Caco-2 (cell line): ENCODE measurements around the gene SRPK3. TPM values are rescaled to one million over a fixed set of nuclear protein-coding genes. Genes with fewer than 3 reads are reported as not detected.
"Not testable (repeated sequence)": the region's sequence is repeated elsewhere in the genome, so short reads cannot be mapped to it uniquely, and the experiment has no call there.

ENCODE experiments used
- BruUV-seq: library from RNA; stranded (reverse); fragments of 400-500 nt; replicated peaks from 2 replicates; lab custom pipeline; 2021; lab: Mats Ljungman, UMichigan
- CTCF ChIA-PET: fragments of 300-600 bp; sonication (Branson Sonifier 250); formaldehyde crosslinking; loops from one replicate; lab custom pipeline; 2022; ENCODE audit warnings: antibody characterized with exemption; lab: Charles Lee
- POLR2A ChIA-PET: fragments of 300-600 bp; sonication (Branson Sonifier 250); formaldehyde crosslinking; loops from one replicate; lab custom pipeline; 2022; ENCODE audit warnings: antibody characterized with exemption; lab: Charles Lee
- DNase-seq, 2 experiments: peaks; one replicate each; pipeline versions ENCODE4 v3.0.0 to v3.0.0-alpha.2; 2020 to 2022
- H3K27me3 ChIP-seq: replicated peaks from 2 replicates; pipeline ENCODE4 v1.6.0; 2011; ENCODE audit warnings: low read length; ENCODE audit not compliant: control insufficient read depth, insufficient read depth
- H3K36me3 ChIP-seq: 2 replicates; pipeline ENCODE4 v1.5.1; 2011; ENCODE audit warnings: low read length; ENCODE audit not compliant: control insufficient read depth, insufficient read depth
- H3K4me1 ChIP-seq: fragments of 250-450 bp; sonication (Bioruptor Pico); 2 replicates; pipeline ENCODE4 v1.5.1; 2020; ENCODE audit warnings: mild to moderate bottlenecking
- H3K4me3 ChIP-seq: 2 replicates; pipeline ENCODE4 v1.5.1; 2011; ENCODE audit warnings: low read depth, mild to moderate bottlenecking, control low read depth, low read length
- H3K9me3 ChIP-seq: fragments of 250-450 bp; sonication (Bioruptor Pico); 2 replicates; pipeline ENCODE4 v1.5.1; 2020; ENCODE audit warnings: mild to moderate bottlenecking, moderate library complexity
- H3K27ac Mint-ChIP-seq: one replicate; pipeline ENCODE4 v1.8.0; 2022; ENCODE audit warnings: mixed read lengths; ENCODE audit not compliant: unreplicated experiment
- H3K27me3 Mint-ChIP-seq: one replicate; pipeline ENCODE4 v1.8.0; 2022; ENCODE audit warnings: mixed read lengths; ENCODE audit not compliant: insufficient read depth, unreplicated experiment
- H3K36me3 Mint-ChIP-seq: one replicate; pipeline ENCODE4 v1.8.0; 2022; ENCODE audit warnings: mild to moderate bottlenecking, mixed read lengths; ENCODE audit not compliant: insufficient read depth, unreplicated experiment
- H3K4me1 Mint-ChIP-seq: one replicate; pipeline ENCODE4 v1.8.0; 2022; ENCODE audit warnings: low read depth, mixed read lengths; ENCODE audit not compliant: unreplicated experiment
- H3K4me3 Mint-ChIP-seq: one replicate; pipeline ENCODE4 v1.8.0; 2022; ENCODE audit warnings: mild to moderate bottlenecking, moderate library complexity, mixed read lengths; ENCODE audit not compliant: unreplicated experiment
- H3K9me3 Mint-ChIP-seq: one replicate; pipeline ENCODE4 v1.8.0; 2022; ENCODE audit warnings: mixed read lengths; ENCODE audit not compliant: unreplicated experiment
- CTCF ChIP-seq, 2 experiments: fragments of 200-600 bp in 1 of 2; IDR thresholded peaks; 1 replicate in 1 of 2; 2 replicates in 1 of 2; pipeline versions ENCODE4 v1.5.1 to v1.8.0; 2011 to 2022; ENCODE audit warnings: antibody characterized with exemption in 1 of 2, control low read depth in 1 of 2, inconsistent platforms in 1 of 2, low read depth in 1 of 2, low read length in 1 of 2, mild to moderate bottlenecking in 1 of 2, moderate library complexity in 1 of 2; ENCODE audit not compliant: insufficient read depth in 1 of 2, severe bottlenecking in 1 of 2, unreplicated experiment in 1 of 2
- intact Hi-C: fragments of 100-400 bp; cut with micrococcal nuclease; formaldehyde crosslinking; loops from one replicate; pipeline ENCODE4 v1.10.0; 2022; ENCODE audit not compliant: unreplicated experiment
- total RNA-seq: library from RNA; stranded (reverse); gene quantifications from 2 replicates; pipeline ENCODE4 v1.2.3, GENCODE V29; 2022

Gene SRPK3
- total RNA-seq, 1 experiment from 2014 or later: not detected

- no TSS peak for BruUV-seq
- Mint-ChIP-seq H3K4me3 (peak overlapping the region; percentile 22), H3K36me3 (no peaks in the 10 kb centered on the region), H3K27ac (no peak overlapping the region), H3K27me3 (no peaks in the 10 kb centered on the region), H3K4me1 (no peaks in the 10 kb centered on the region), H3K9me3 (no peaks in the 10 kb centered on the region)
- DNase-seq: no peak
- no peaks in the 10 kb centered on the region for H3K27me3 ChIP-seq
- TF ChIP-seq CTCF (IDR thresholded peaks at IDR 0.05; ENCODE audit: insufficient read depth in 1 of 2, low read depth in 1 of 2, low read length in 1 of 2, severe bottlenecking in 1 of 2, unreplicated experiment in 1 of 2): no peak
- CTCF ChIA-PET: interaction anchor here (0.6 kb wide), 1 partner anchor 546 kb away, joined by 3 read pairs; no protein-coding TSS in a partner anchor
- no peak overlapping the region for H3K4me3 ChIP-seq
- H3K36me3 ChIP-seq: no peaks in the 10 kb centered on the region
- POLR2A ChIA-PET: no interaction called here
- H3K4me1 ChIP-seq: no peaks in the 10 kb centered on the region
- no peaks in the 10 kb centered on the region for H3K9me3 ChIP-seq
- intact Hi-C loops: loop anchor here (10.0 kb wide), 1 partner anchor 68 kb away; the partner anchor contains the start of gene L1CAM
These were observed 36.2 kb downstream of the SRPK3 start for GRCh38 chrX:153816831-153817690.

- H3K27me3 Mint-ChIP-seq, H3K36me3 ChIP-seq, H3K27me3 ChIP-seq, H3K36me3 Mint-ChIP-seq, DNase-seq, H3K4me1 ChIP-seq, H3K4me3 ChIP-seq, BruUV-seq, H3K9me3 ChIP-seq, H3K4me1 Mint-ChIP-seq, H3K27ac Mint-ChIP-seq, CTCF ChIA-PET, POLR2A ChIA-PET, H3K9me3 Mint-ChIP-seq: not testable (repeated sequence)
- intact Hi-C loops: loop anchor here (10.0 kb wide), 1 partner anchor 67 kb away; the partner anchor contains the start of gene L1CAM
- peak overlapping the region; percentile 65 for H3K4me3 Mint-ChIP-seq
These were observed 37.2 kb downstream of the SRPK3 start for GRCh38 chrX:153818064-153818463.

GRCh38 chrX:153818571-153819383 lies 37.9 kb downstream of the SRPK3 start:
- Mint-ChIP-seq H3K27me3 (no peaks in the 10 kb centered on the region), H3K4me3 (peak overlapping the region; percentile 65), H3K36me3 (no peaks in the 10 kb centered on the region), H3K4me1 (no peaks in the 10 kb centered on the region), H3K27ac (no peak overlapping the region), H3K9me3 (no peaks in the 10 kb centered on the region)
- BruUV-seq: no TSS peak
- no peaks in the 10 kb centered on the region for H3K27me3 ChIP-seq
- H3K36me3 ChIP-seq: no peaks in the 10 kb centered on the region
- peak in 1 of 2 experiments; percentile 65 for DNase-seq
- peak overlapping the region; percentile 46 for H3K4me3 ChIP-seq
- intact Hi-C loops: loop anchor here (10.0 kb wide), 1 partner anchor 66 kb away; the partner anchor contains the start of gene L1CAM
- ChIA-PET POLR2A (interaction anchor here (1.1 kb wide), 1 partner anchor 24 kb away, joined by 4 read pairs; the partner anchor contains the start of genes IDH3G and SSR4), CTCF (no interaction called here)
- TF ChIP-seq CTCF (IDR thresholded peaks at IDR 0.05; ENCODE audit: insufficient read depth in 1 of 2, low read depth in 1 of 2, low read length in 1 of 2, severe bottlenecking in 1 of 2, unreplicated experiment in 1 of 2): no peak
- H3K9me3 ChIP-seq: no peaks in the 10 kb centered on the region
- no peaks in the 10 kb centered on the region for H3K4me1 ChIP-seq
